Activated CD4-positive, alpha-beta memory T cell treated with anti-CD3 and anti-CD28 coated beads, Interleukin-2, amount 10 ng/mL, durations not matched to agents 7 days and 5 days (primary cell): Measurements from ENCODE around the gene ABTB2. TPM values are rescaled to one million over a fixed set of nuclear protein-coding genes. Genes with fewer than 3 reads are reported as not detected.

Experiments used
- CTCF ChIA-PET: fragments of 350-600 bp; sonication (Branson Sonifier 250); formaldehyde crosslinking; loops from one replicate; lab custom pipeline; 2021; ENCODE audit warnings: antibody characterized with exemption, inconsistent platforms; lab: Charles Lee
- POLR2A ChIA-PET: fragments of 350-600 bp; sonication (Branson Sonifier 250); formaldehyde crosslinking; loops from one replicate; lab custom pipeline; 2021; ENCODE audit warnings: antibody characterized with exemption; lab: Charles Lee
- DNase-seq: peaks from one replicate; pipeline ENCODE4 v3.0.0-alpha.2; 2020
- H3K27ac Mint-ChIP-seq: one replicate; pipeline ENCODE4 v1.8.0; 2021; ENCODE audit warnings: mild to moderate bottlenecking, mixed read lengths
- H3K27me3 Mint-ChIP-seq: one replicate; pipeline ENCODE4 v1.8.0; 2021; ENCODE audit warnings: mixed read lengths
- H3K36me3 Mint-ChIP-seq: one replicate; pipeline ENCODE4 v1.8.0; 2021; ENCODE audit warnings: low read depth, mixed read lengths
- H3K4me1 Mint-ChIP-seq: one replicate; pipeline ENCODE4 v1.8.0; 2021; ENCODE audit warnings: mixed read lengths
- H3K4me3 Mint-ChIP-seq: one replicate; pipeline ENCODE4 v1.8.0; 2021; ENCODE audit warnings: mild to moderate bottlenecking, mixed read lengths
- H3K9me3 Mint-ChIP-seq: one replicate; pipeline ENCODE4 v1.8.0; 2021; ENCODE audit warnings: mixed read lengths
- total RNA-seq, 2 experiments: library from RNA; stranded (reverse); gene quantifications; one replicate each; pipeline ENCODE4 v1.2.3, GENCODE V29; 2021

The ABTB2 gene
- total RNA-seq, 2 experiments from 2014 or later = 2.3 to 2.7 TPM

- Mint-ChIP-seq H3K4me1 (peaks cover 6% of the 10 kb centered on the region), H3K27me3 (peaks cover under 1% of the 10 kb centered on the region)
- CTCF ChIA-PET = interaction anchor here (1.1 to 6.5 kb wide), 2 partner anchors 9 to 174 kb away, joined by 4 to 24 read pairs; partner anchors contain the start of gene ABTB2
Observed at GRCh38 chr11:34348096-34348495, 9.7 kb downstream of the ABTB2 start.

GRCh38 chr11:34346551-34346950, 11.3 kb downstream of the ABTB2 start:
- no peak for DNase-seq
- Mint-ChIP-seq H3K9me3 (no peaks in the 10 kb centered on the region), H3K4me3 (no peak overlapping the region), H3K27ac (no peak overlapping the region), H3K4me1 (peaks cover 5% of the 10 kb centered on the region), H3K27me3 (no peaks in the 10 kb centered on the region), H3K36me3 (no peaks in the 10 kb centered on the region)
- ChIA-PET CTCF (interaction anchor here (6.5 kb wide), 1 partner anchor 172 kb away, joined by 24 read pairs; no protein-coding TSS in a partner anchor), POLR2A (no interaction called here)

More at GRCh38 chr11:34348096-34348495, 9.7 kb downstream of the ABTB2 start:
- DNase-seq = no peak
- Mint-ChIP-seq H3K36me3 (no peaks in the 10 kb centered on the region), H3K9me3 (no peaks in the 10 kb centered on the region), H3K4me3 (no peak overlapping the region), H3K27ac (no peak overlapping the region)
- POLR2A ChIA-PET = interaction anchor here (1.2 kb wide), 1 partner anchor 12 kb away, joined by 3 read pairs; no protein-coding TSS in a partner anchor

- Mint-ChIP-seq H3K27ac (no peak overlapping the region), H3K27me3 (no peaks in the 10 kb centered on the region), H3K9me3 (no peaks in the 10 kb centered on the region), H3K4me1 (peaks cover 5% of the 10 kb centered on the region), H3K36me3 (no peaks in the 10 kb centered on the region), H3K4me3 (no peak overlapping the region)
- DNase-seq = no peak
- ChIA-PET POLR2A (no interaction called here), CTCF (interaction anchor here (1.0 to 6.5 kb wide), 2 partner anchors 12 to 172 kb away, joined by 3 to 24 read pairs; partner anchors contain the start of gene ABTB2)
Observed at GRCh38 chr11:34345991-34346480, 11.8 kb downstream of the ABTB2 start.

- CTCF ChIA-PET = interaction anchor here (0.6 to 1.0 kb wide), 2 partner anchors 12 to 29 kb away, joined by 3 read pairs; partner anchors contain the start of gene ABTB2
Observed at GRCh38 chr11:34345540-34345876, 12.3 kb downstream of the ABTB2 start.

GRCh38 chr11:34344768-34345539, 12.9 kb downstream of the ABTB2 start:
- Mint-ChIP-seq H3K9me3 (no peaks in the 10 kb centered on the region), H3K36me3 (no peaks in the 10 kb centered on the region), H3K4me1 (peaks cover 6% of the 10 kb centered on the region), H3K27me3 (no peaks in the 10 kb centered on the region), H3K27ac (no peak overlapping the region), H3K4me3 (no peak overlapping the region)
- DNase-seq = no peak
- ChIA-PET CTCF (interaction anchor here (0.6 to 2.3 kb wide), 3 partner anchors 13 to 170 kb away, joined by 3 to 5 read pairs (median 3); partner anchors contain the start of gene ABTB2), POLR2A (interaction anchor here (1.1 kb wide), 1 partner anchor 11 kb away, joined by 3 read pairs; no protein-coding TSS in a partner anchor)

More at GRCh38 chr11:34345540-34345876, 12.3 kb downstream of the ABTB2 start:
- no peak for DNase-seq
- Mint-ChIP-seq H3K4me3 (no peak overlapping the region), H3K27ac (no peak overlapping the region), H3K4me1 (peaks cover 5% of the 10 kb centered on the region), H3K36me3 (no peaks in the 10 kb centered on the region), H3K27me3 (no peaks in the 10 kb centered on the region), H3K9me3 (no peaks in the 10 kb centered on the region)
- POLR2A ChIA-PET = interaction anchor here (1.1 kb wide), 1 partner anchor 11 kb away, joined by 3 read pairs; no protein-coding TSS in a partner anchor

GRCh38 chr11:34344410-34344767, 13.4 kb downstream of the ABTB2 start:
- ChIA-PET CTCF (interaction anchor here (2.3 kb wide), 1 partner anchor 170 kb away, joined by 5 read pairs; no protein-coding TSS in a partner anchor), POLR2A (no interaction called here)
- DNase-seq = no peak
- H3K36me3 Mint-ChIP-seq = no peaks in the 10 kb centered on the region
- H3K4me3 Mint-ChIP-seq = no peak overlapping the region
- H3K27me3 Mint-ChIP-seq = no peaks in the 10 kb centered on the region
- no peaks in the 10 kb centered on the region for H3K9me3 Mint-ChIP-seq
- H3K4me1 Mint-ChIP-seq = peaks cover 11% of the 10 kb centered on the region
- no peak overlapping the region for H3K27ac Mint-ChIP-seq

- Mint-ChIP-seq H3K36me3 (no peaks in the 10 kb centered on the region), H3K27ac (no peak overlapping the region), H3K4me1 (peaks cover 17% of the 10 kb centered on the region), H3K9me3 (no peaks in the 10 kb centered on the region), H3K4me3 (no peak overlapping the region), H3K27me3 (no peaks in the 10 kb centered on the region)
- CTCF ChIA-PET = interaction anchor here (2.3 kb wide), 1 partner anchor 169 kb away, joined by 5 read pairs; no protein-coding TSS in a partner anchor
- no peak for DNase-seq
- POLR2A ChIA-PET = no interaction called here
Observed at GRCh38 chr11:34343686-34344085, 14.1 kb downstream of the ABTB2 start.

- H3K36me3 Mint-ChIP-seq = no peaks in the 10 kb centered on the region
- H3K27me3 Mint-ChIP-seq = no peaks in the 10 kb centered on the region
- ChIA-PET CTCF (interaction anchor here (2.3 kb wide), 1 partner anchor 169 kb away, joined by 5 read pairs; no protein-coding TSS in a partner anchor), POLR2A (no interaction called here)
- H3K27ac Mint-ChIP-seq = no peak overlapping the region
- H3K4me1 Mint-ChIP-seq = peaks cover 17% of the 10 kb centered on the region
- DNase-seq = no peak
- no peaks in the 10 kb centered on the region for H3K9me3 Mint-ChIP-seq
- H3K4me3 Mint-ChIP-seq = no peak overlapping the region
Observed at GRCh38 chr11:34343153-34343552, 14.7 kb downstream of the ABTB2 start.

- DNase-seq = no peak
- Mint-ChIP-seq H3K27me3 (no peaks in the 10 kb centered on the region), H3K4me3 (no peak overlapping the region), H3K27ac (no peak overlapping the region), H3K36me3 (no peaks in the 10 kb centered on the region), H3K9me3 (no peaks in the 10 kb centered on the region), H3K4me1 (peaks cover 17% of the 10 kb centered on the region)
- ChIA-PET POLR2A (no interaction called here), CTCF (interaction anchor here (1.1 to 1.4 kb wide), 2 partner anchors 10 to 12 kb away, joined by 3 to 4 read pairs; no protein-coding TSS in a partner anchor)
Observed at GRCh38 chr11:34341931-34342533, 15.8 kb downstream of the ABTB2 start.

GRCh38 chr11:34341096-34341495, 16.7 kb downstream of the ABTB2 start:
- Mint-ChIP-seq H3K4me1 (peaks cover 17% of the 10 kb centered on the region), H3K4me3 (no peak overlapping the region), H3K36me3 (no peaks in the 10 kb centered on the region), H3K27me3 (no peaks in the 10 kb centered on the region), H3K9me3 (no peaks in the 10 kb centered on the region), H3K27ac (no peak overlapping the region)
- ChIA-PET CTCF (no interaction called here), POLR2A (no interaction called here)
- DNase-seq = no peak

GRCh38 chr11:34340653-34341052, 17.2 kb downstream of the ABTB2 start:
- Mint-ChIP-seq H3K27ac (no peak overlapping the region), H3K27me3 (no peaks in the 10 kb centered on the region), H3K4me3 (no peak overlapping the region), H3K4me1 (peaks cover 17% of the 10 kb centered on the region), H3K36me3 (no peaks in the 10 kb centered on the region), H3K9me3 (no peaks in the 10 kb centered on the region)
- ChIA-PET CTCF (interaction anchor here (1.4 kb wide), 1 partner anchor 166 kb away, joined by 3 read pairs; no protein-coding TSS in a partner anchor), POLR2A (no interaction called here)
- no peak for DNase-seq

GRCh38 chr11:34339149-34340064, 18.4 kb downstream of the ABTB2 start:
- Mint-ChIP-seq H3K4me3 (no peak overlapping the region), H3K27me3 (no peaks in the 10 kb centered on the region), H3K36me3 (no peaks in the 10 kb centered on the region)

More at GRCh38 chr11:34339149-34340064, 18.4 kb downstream of the ABTB2 start:
- Mint-ChIP-seq H3K4me1 (peaks cover 16% of the 10 kb centered on the region), H3K9me3 (no peaks in the 10 kb centered on the region), H3K27ac (peak overlapping the region; percentile 23)
- POLR2A ChIA-PET = interaction anchor here (1.1 kb wide), 1 partner anchor 18 kb away, joined by 3 read pairs; the partner anchor contains the start of gene ABTB2
- CTCF ChIA-PET = interaction anchor here (1.4 kb wide), 1 partner anchor 165 kb away, joined by 3 read pairs; no protein-coding TSS in a partner anchor
- DNase-seq = peak; percentile 42
